CD4-positive, alpha-beta T cell (primary cell): Measurements from ENCODE around the gene BHLHE23. TPM values are rescaled to one million over a fixed set of nuclear protein-coding genes. Genes with fewer than 3 reads are reported as not detected.

Source experiments
- ATAC-seq: fragments of 200-7000 bp; cut with Tn5 transposase; one replicate; pipeline ENCODE4 v1.10.0; 2022; ENCODE audit warnings: mild to moderate bottlenecking; ENCODE audit not compliant: poor library complexity
- CTCF ChIA-PET: fragments of 350-600 bp; sonication (Branson Sonifier 250); formaldehyde crosslinking; loops from one replicate; lab custom pipeline; 2021; ENCODE audit warnings: antibody characterized with exemption, inconsistent platforms; lab: Charles Lee
- POLR2A ChIA-PET: fragments of 350-600 bp; sonication (Branson Sonifier 250); formaldehyde crosslinking; loops from one replicate; lab custom pipeline; 2021; ENCODE audit warnings: antibody characterized with exemption, inconsistent platforms; lab: Charles Lee
- DNase-seq, 14 experiments: peaks; one replicate each; pipeline ENCODE4 v3.0.0-alpha.2; 2013 to 2020; ENCODE audit warnings: mixed read lengths in 2 of 14
- H3K27ac ChIP-seq, 2 donors: one replicate each; pipeline versions ENCODE4 v1.5.1 to v1.7.0; 2013; ENCODE audit warnings: low read length in 2 of 2, low read depth in 1 of 2, mild to moderate bottlenecking in 1 of 2
- H3K27me3 ChIP-seq, 2 experiments: 1 replicate in 1 of 2; 2 replicates in 1 of 2; pipeline versions ENCODE4 v1.6.1 to v1.7.0; 2013; ENCODE audit warnings: low read length in 2 of 2, control low read depth in 1 of 2, mild to moderate bottlenecking in 1 of 2, moderate library complexity in 1 of 2; ENCODE audit not compliant: insufficient read depth in 2 of 2, control insufficient read depth in 1 of 2
- H3K36me3 ChIP-seq: one replicate; pipeline ENCODE4 v1.6.1; 2013; ENCODE audit warnings: low read length, control low read depth; ENCODE audit not compliant: insufficient read depth
- H3K4me1 ChIP-seq: one replicate; pipeline ENCODE4 v1.6.1; 2013; ENCODE audit warnings: low read length, control low read depth; ENCODE audit not compliant: insufficient read depth
- H3K4me3 ChIP-seq: one replicate; pipeline ENCODE4 v1.5.1; 2013; ENCODE audit warnings: mild to moderate bottlenecking, low read length, moderate library complexity
- H3K9me3 ChIP-seq, 2 experiments: 1 replicate in 1 of 2; 2 replicates in 1 of 2; pipeline versions ENCODE4 v1.6.1 to v1.7.0; 2013; ENCODE audit warnings: low read length in 2 of 2, mild to moderate bottlenecking in 2 of 2, control low read depth in 1 of 2, moderate library complexity in 1 of 2; ENCODE audit not compliant: control insufficient read depth in 1 of 2, insufficient read depth in 1 of 2
- H3K27ac Mint-ChIP-seq: one replicate; pipeline ENCODE4 v1.8.0; 2020; ENCODE audit warnings: mixed read lengths
- H3K27me3 Mint-ChIP-seq: one replicate; pipeline ENCODE4 v1.8.0; 2021; ENCODE audit warnings: mixed read lengths
- H3K36me3 Mint-ChIP-seq: one replicate; pipeline ENCODE4 v1.8.0; 2021; ENCODE audit warnings: low read depth, mixed read lengths
- H3K4me1 Mint-ChIP-seq: one replicate; pipeline ENCODE4 v1.8.0; 2021; ENCODE audit warnings: low read depth, mixed read lengths
- H3K4me3 Mint-ChIP-seq: one replicate; pipeline ENCODE4 v1.8.0; 2020; ENCODE audit warnings: mild to moderate bottlenecking, mixed read lengths
- H3K9me3 Mint-ChIP-seq: one replicate; pipeline ENCODE4 v1.8.0; 2020; ENCODE audit warnings: mixed read lengths
- intact Hi-C, 2 experiments: fragments of 100-400 bp; cut with DNase I in 1 of 2; cut with micrococcal nuclease in 1 of 2; formaldehyde crosslinking; loops; one replicate each; pipeline versions ENCODE4 v1.15.1 to v1.9.0; 2023 to 2025; cut with DNase I, micrococcal nuclease
- total RNA-seq, 174 experiments: library from RNA in 2 of 174; stranded (reverse) in 2 of 174; gene quantifications; one replicate each; pipeline ENCODE4 v1.2.3 and lab custom pipeline; 2021 to 2026
- TF ChIP-seq, protein P1 (sequence below): fragments of 200-600 bp; IDR thresholded peaks from one replicate; pipeline ENCODE4 v1.8.0; 2022; ENCODE audit warnings: antibody characterized with exemption, mild to moderate bottlenecking

BHLHE23 gene
- total RNA-seq, 2 experiments from 2014 or later, result not detected

DNA sequence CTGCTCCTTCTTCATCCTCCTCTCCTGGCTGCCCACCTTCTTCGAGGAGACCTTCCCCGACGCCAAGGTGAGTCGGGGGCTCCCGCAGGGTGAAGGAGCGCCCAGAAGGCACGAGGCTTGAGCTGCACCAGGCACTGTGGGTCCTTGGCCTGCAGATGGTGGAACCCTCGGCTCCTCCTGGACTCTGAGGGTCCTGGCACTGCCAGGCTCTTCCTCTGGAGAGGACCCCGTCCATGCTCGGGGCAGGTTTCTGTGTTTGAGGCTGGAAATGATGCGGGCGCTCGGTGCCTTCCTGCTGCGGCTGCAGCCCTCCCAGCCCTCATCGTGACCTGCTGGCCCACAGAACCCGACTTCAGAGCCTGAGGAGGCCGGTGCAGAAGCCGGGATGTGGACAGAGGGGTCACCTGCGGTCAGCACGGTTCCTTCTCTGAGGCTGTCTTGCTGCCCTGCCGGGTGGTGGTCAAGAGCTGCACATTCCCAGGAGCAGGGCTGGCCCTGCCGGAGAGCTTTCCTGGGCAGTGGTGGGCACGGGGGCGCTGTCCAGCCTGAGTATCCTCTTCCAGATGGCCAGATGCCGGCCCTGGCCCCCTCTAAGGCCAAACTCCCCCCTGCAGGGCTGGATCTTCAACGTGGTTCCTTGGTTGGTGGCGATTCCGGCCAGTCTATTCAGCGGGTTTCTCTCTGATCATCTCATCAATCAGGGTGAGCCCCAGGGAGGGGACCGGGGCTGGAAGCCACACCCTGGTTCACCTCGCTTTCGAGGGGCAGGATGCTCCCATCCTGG lies 43.0 kb downstream of the BHLHE23 start:
- ChIA-PET POLR2A (interaction anchor here (1.0 to 2.6 kb wide), 2 partner anchors 8 to 10 kb away, joined by 3 to 6 read pairs; no protein-coding TSS in a partner anchor), CTCF (no interaction called here)
- peaks cover 9% of the 10 kb centered on the region for H3K4me1 ChIP-seq
- no peaks in the 10 kb centered on the region for H3K4me1 Mint-ChIP-seq
- H3K4me3 ChIP-seq, result no peak overlapping the region
- ATAC-seq (no peak), DNase-seq (no peak)
- TF ChIP-seq, protein P1, sequence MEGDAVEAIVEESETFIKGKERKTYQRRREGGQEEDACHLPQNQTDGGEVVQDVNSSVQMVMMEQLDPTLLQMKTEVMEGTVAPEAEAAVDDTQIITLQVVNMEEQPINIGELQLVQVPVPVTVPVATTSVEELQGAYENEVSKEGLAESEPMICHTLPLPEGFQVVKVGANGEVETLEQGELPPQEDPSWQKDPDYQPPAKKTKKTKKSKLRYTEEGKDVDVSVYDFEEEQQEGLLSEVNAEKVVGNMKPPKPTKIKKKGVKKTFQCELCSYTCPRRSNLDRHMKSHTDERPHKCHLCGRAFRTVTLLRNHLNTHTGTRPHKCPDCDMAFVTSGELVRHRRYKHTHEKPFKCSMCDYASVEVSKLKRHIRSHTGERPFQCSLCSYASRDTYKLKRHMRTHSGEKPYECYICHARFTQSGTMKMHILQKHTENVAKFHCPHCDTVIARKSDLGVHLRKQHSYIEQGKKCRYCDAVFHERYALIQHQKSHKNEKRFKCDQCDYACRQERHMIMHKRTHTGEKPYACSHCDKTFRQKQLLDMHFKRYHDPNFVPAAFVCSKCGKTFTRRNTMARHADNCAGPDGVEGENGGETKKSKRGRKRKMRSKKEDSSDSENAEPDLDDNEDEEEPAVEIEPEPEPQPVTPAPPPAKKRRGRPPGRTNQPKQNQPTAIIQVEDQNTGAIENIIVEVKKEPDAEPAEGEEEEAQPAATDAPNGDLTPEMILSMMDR, result no peak
- H3K27me3 ChIP-seq, result no peaks in the 10 kb centered on the region
- H3K9me3 Mint-ChIP-seq, result no peaks in the 10 kb centered on the region
- intact Hi-C loops, result no loop called here
- H3K36me3 ChIP-seq, result no peaks in the 10 kb centered on the region
- no peak overlapping the region for H3K4me3 Mint-ChIP-seq
- H3K27ac ChIP-seq, result no peak overlapping the region
- H3K9me3 ChIP-seq, result peaks cover 0 to 3% of the 10 kb centered on the region in 2 experiments
- no peaks in the 10 kb centered on the region for H3K36me3 Mint-ChIP-seq
- no peaks in the 10 kb centered on the region for H3K27me3 Mint-ChIP-seq
- no peak overlapping the region for H3K27ac Mint-ChIP-seq

DNA sequence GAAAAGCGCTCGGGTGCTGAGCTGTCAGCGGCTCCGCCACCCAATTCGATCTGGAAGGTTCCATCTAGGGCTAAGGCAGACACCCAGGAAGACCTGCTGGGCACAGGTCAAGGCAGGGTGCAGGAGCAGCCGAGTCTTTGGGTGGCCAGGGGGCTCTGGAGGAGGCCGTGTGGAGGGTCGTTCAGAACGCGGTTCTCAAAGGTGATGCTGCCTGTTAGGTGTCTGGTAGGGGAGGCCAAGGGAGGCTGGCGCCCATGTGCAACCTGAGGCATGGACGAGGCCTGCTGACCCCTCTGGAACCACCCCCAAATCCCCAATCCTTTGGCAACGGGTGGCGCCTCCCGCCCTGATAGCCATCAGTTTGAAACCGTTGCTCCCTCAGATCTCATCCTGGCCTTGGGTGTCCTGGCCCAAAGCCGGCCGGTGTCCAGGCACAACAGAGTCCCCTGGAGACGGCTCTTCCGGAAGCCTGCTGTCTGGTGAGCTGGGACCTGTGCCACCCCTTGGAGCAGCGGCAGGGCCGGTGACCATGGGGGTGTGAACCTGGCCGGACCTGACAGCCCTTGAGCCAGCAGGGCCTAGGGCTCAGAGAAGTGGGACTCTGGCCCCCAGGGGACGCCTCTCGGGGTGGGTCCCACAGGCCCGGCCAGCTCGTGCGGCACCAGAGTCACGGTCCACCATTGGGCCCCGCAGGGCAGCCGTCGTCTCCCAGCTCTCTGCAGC lies 43.7 kb downstream of the BHLHE23 start:
- Histone ChIP-seq H3K4me1 (peaks cover 13% of the 10 kb centered on the region), H3K9me3 (peaks cover 0 to 3% of the 10 kb centered on the region in 2 experiments), H3K27ac (no peak overlapping the region), H3K27me3 (no peaks in the 10 kb centered on the region), H3K4me3 (no peak overlapping the region), H3K36me3 (no peaks in the 10 kb centered on the region)
- POLR2A ChIA-PET, result interaction anchor here (1.1 to 2.6 kb wide), 2 partner anchors 9 to 75 kb away, joined by 3 to 6 read pairs; no protein-coding TSS in a partner anchor
- no peak overlapping the region for H3K4me3 Mint-ChIP-seq
- no peaks in the 10 kb centered on the region for H3K27me3 Mint-ChIP-seq
- TF ChIP-seq, protein P1, result no peak
- H3K36me3 Mint-ChIP-seq, result no peaks in the 10 kb centered on the region
- DNase-seq (no peak), ATAC-seq (no peak)
- CTCF ChIA-PET, result no interaction called here
- H3K4me1 Mint-ChIP-seq, result no peaks in the 10 kb centered on the region
- intact Hi-C loops, result no loop called here
- H3K9me3 Mint-ChIP-seq, result no peaks in the 10 kb centered on the region
- H3K27ac Mint-ChIP-seq, result no peak overlapping the region

DNA sequence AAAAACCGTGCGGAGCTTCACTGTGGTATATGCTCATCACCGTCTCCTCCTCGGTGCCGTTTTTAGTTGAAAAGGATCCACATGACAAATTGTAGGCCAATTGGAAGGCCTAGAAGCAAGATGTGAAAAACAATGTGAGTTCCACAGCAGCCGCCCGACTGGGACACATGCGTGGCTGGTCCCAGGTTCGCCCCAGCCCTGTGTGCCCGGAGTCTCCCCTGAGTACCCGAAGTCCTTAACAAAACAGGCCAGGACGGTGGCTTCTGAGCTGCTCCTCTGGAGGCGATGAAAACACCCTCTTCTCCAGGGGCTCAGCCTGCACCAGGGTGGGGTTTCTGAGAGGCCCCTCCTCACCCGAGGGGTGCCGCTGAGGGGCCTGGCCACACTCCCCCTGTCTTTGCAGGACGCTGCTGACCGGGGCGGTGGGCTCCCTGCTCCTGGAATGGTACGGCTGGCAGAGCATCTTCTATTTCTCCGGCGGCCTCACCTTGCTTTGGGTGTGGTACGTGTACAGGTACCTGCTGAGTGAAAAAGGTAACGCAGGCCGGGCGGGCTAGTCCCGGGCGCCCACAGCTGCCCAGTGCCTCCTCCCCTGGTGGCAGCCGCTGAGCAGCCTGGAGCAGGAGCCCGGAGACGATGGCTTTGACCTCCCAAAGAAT lies 44.4 kb downstream of the BHLHE23 start:
- Mint-ChIP-seq H3K9me3 (no peaks in the 10 kb centered on the region), H3K4me3 (no peak overlapping the region), H3K27ac (no peak overlapping the region), H3K4me1 (no peaks in the 10 kb centered on the region), H3K36me3 (no peaks in the 10 kb centered on the region), H3K27me3 (no peaks in the 10 kb centered on the region)
- POLR2A ChIA-PET, result interaction anchor here (1.1 kb wide), 1 partner anchor 75 kb away, joined by 3 read pairs; no protein-coding TSS in a partner anchor
- TF ChIP-seq, protein P1, result no peak
- H3K27me3 ChIP-seq, result no peaks in the 10 kb centered on the region
- intact Hi-C loops, result no loop called here
- H3K36me3 ChIP-seq, result no peaks in the 10 kb centered on the region
- no peak overlapping the region for H3K27ac ChIP-seq
- H3K4me1 ChIP-seq, result peaks cover 13% of the 10 kb centered on the region
- CTCF ChIA-PET, result no interaction called here
- no peak for DNase-seq
- H3K9me3 ChIP-seq, result peaks cover 0 to 3% of the 10 kb centered on the region in 2 experiments
- ATAC-seq, result no peak
- no peak overlapping the region for H3K4me3 ChIP-seq
